GM12878 (cell line): ENCODE measurements around the gene FBXW8.

ENCODE experiments used
- RCOR1 ChIP-seq: conservative IDR thresholded peaks from 2 replicates; pipeline ENCODE4 v1.6.1; 2012; ENCODE audit warnings: low read depth, low read length, improper control_type of control experiment
- SMC3 ChIP-seq: IDR thresholded peaks from 2 replicates; pipeline ENCODE4 v1.6.1; 2011; ENCODE audit warnings: low read length, improper control_type of control experiment, borderline replicate concordance
- TF ChIP-seq, protein P1 (sequence below), 3 experiments: IDR thresholded peaks in 2 of 3; conservative IDR thresholded peaks in 1 of 3; 2 replicates each; pipeline ENCODE4 v1.5.1; 2011; ENCODE audit warnings: low read depth in 3 of 3, low read length in 3 of 3, mild to moderate bottlenecking in 3 of 3, control low read depth in 2 of 3, moderate library complexity in 2 of 3, inconsistent platforms in 1 of 3, mixed read lengths in 1 of 3; ENCODE audit not compliant: control insufficient read depth in 2 of 3, insufficient read depth in 1 of 3; ENCODE audit errors: extremely low read depth in 1 of 3

DNA sequence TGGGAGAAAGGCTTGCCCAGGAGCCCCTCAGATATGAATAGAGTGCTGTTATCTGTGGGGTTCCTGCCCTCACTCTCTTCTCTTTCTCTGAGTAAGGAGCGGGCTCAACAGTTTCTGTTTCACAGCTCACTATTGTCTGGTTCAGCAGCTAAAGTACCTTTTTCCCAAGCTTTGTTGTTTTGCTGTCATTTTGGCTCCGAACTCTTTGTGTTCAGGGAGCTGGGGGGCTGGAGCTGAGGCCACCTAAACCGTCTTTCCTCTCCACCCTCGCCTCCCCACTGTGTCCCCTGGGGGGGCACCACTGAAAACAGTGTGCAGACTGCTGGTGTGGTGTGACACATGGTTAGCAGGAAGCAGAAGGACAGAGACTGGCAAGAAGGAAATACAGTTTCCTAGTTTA, 51.4 kb downstream of the FBXW8 start:
- TF ChIP-seq RCOR1 (no peak), SMC3 (no peak)
- TF ChIP-seq, protein P1, sequence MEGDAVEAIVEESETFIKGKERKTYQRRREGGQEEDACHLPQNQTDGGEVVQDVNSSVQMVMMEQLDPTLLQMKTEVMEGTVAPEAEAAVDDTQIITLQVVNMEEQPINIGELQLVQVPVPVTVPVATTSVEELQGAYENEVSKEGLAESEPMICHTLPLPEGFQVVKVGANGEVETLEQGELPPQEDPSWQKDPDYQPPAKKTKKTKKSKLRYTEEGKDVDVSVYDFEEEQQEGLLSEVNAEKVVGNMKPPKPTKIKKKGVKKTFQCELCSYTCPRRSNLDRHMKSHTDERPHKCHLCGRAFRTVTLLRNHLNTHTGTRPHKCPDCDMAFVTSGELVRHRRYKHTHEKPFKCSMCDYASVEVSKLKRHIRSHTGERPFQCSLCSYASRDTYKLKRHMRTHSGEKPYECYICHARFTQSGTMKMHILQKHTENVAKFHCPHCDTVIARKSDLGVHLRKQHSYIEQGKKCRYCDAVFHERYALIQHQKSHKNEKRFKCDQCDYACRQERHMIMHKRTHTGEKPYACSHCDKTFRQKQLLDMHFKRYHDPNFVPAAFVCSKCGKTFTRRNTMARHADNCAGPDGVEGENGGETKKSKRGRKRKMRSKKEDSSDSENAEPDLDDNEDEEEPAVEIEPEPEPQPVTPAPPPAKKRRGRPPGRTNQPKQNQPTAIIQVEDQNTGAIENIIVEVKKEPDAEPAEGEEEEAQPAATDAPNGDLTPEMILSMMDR (IDR thresholded peaks at IDR 0.05 in 2 of 3, conservative IDR thresholded peaks at IDR 0.05 in 1 of 3; ENCODE audit: control insufficient read depth in 2 of 3, extremely low read depth in 1 of 3, insufficient read depth in 1 of 3, low read depth in 3 of 3, low read length in 3 of 3), result no peak
